ENCODE data around the gene TSPEAR. TPM values are rescaled to one million over a fixed set of nuclear protein-coding genes. Genes with fewer than 3 reads are reported as not detected.
"Not testable (repeated sequence)": the region's sequence is repeated elsewhere in the genome, so short reads cannot be mapped to it uniquely, and the experiment has no call there.

Gene TSPEAR
- total RNA-seq, 2 experiments from 2014 or later: not detected

GRCh38 chr21:44593598-44594405 lies 117.6 kb downstream of the TSPEAR start:
- Mint-ChIP-seq H3K4me3 (no peak overlapping the region), H3K4me1 (ENCODE audit: low read depth) (no peaks in the 10 kb centered on the region), H3K36me3 (ENCODE audit: low read depth) (no peaks in the 10 kb centered on the region), H3K27ac (peak overlapping the region; percentile 4), H3K27me3 (ENCODE audit: low read depth) (no peaks in the 10 kb centered on the region), H3K9me3 (peaks cover 4% of the 10 kb centered on the region)
- CTCF ChIA-PET: no interaction called here
- no peak for DNase-seq
- intact Hi-C loops (cut with micrococcal nuclease): no loop called here

- intact Hi-C loops (cut with micrococcal nuclease): loop anchor here (1.0 kb wide), 1 partner anchor 19 kb away; the partner anchor contains the start of gene KRTAP10-4
- CTCF ChIA-PET: no interaction called here
- Mint-ChIP-seq H3K4me1 (ENCODE audit: low read depth) (no peaks in the 10 kb centered on the region), H3K27ac (no peak within 1 kb of the TSS), H3K36me3 (ENCODE audit: low read depth) (no peaks in the 10 kb centered on the region), H3K27me3 (ENCODE audit: low read depth) (no peaks in the 10 kb centered on the region), H3K9me3 (no peaks in the 10 kb centered on the region), H3K4me3 (no peak within 1 kb of the TSS)
- DNase-seq: no peak
Measured at GRCh38 chr21:44592446-44593311, 118.7 kb downstream of the TSPEAR start, which contains the start of gene KRTAP10-6. Gene KRTAP10-6 (minus strand): TSS chr21:44592505. CDS start chr21:44592484, 21 bp downstream.

GRCh38 chr21:44591801-44592130 lies 119.6 kb downstream of the TSPEAR start:
- H3K4me1 Mint-ChIP-seq (ENCODE audit: low read depth); H3K4me3 Mint-ChIP-seq; H3K36me3 Mint-ChIP-seq (ENCODE audit: low read depth); H3K27me3 Mint-ChIP-seq (ENCODE audit: low read depth); DNase-seq; CTCF ChIA-PET; H3K27ac Mint-ChIP-seq; H3K9me3 Mint-ChIP-seq: not testable (repeated sequence)
- intact Hi-C loops (cut with micrococcal nuclease): loop anchor here (1.0 kb wide), 1 partner anchor 18 kb away; the partner anchor contains the start of gene KRTAP10-4

GRCh38 chr21:44590897-44591800 lies 120.2 kb downstream of the TSPEAR start:
- H3K27me3 Mint-ChIP-seq (ENCODE audit: low read depth); H3K9me3 Mint-ChIP-seq; H3K4me3 Mint-ChIP-seq; intact Hi-C loops (cut with micrococcal nuclease); CTCF ChIA-PET; DNase-seq; H3K4me1 Mint-ChIP-seq (ENCODE audit: low read depth); H3K27ac Mint-ChIP-seq; H3K36me3 Mint-ChIP-seq (ENCODE audit: low read depth): not testable (repeated sequence)

GRCh38 chr21:44590311-44590721 lies 121.1 kb downstream of the TSPEAR start:
- Mint-ChIP-seq H3K27ac (no peak overlapping the region), H3K27me3 (ENCODE audit: low read depth) (no peaks in the 10 kb centered on the region), H3K36me3 (ENCODE audit: low read depth) (no peaks in the 10 kb centered on the region), H3K9me3 (no peaks in the 10 kb centered on the region), H3K4me1 (ENCODE audit: low read depth) (no peaks in the 10 kb centered on the region), H3K4me3 (no peak overlapping the region)
- CTCF ChIA-PET: no interaction called here
- intact Hi-C loops (cut with micrococcal nuclease): no loop called here
- no peak for DNase-seq

- no peaks in the 10 kb centered on the region for H3K36me3 Mint-ChIP-seq (ENCODE audit: low read depth)
- no peaks in the 10 kb centered on the region for H3K9me3 Mint-ChIP-seq
- H3K4me1 Mint-ChIP-seq (ENCODE audit: low read depth): no peaks in the 10 kb centered on the region
- intact Hi-C loops (cut with micrococcal nuclease): no loop called here
- no peak for DNase-seq
- no peak overlapping the region for H3K27ac Mint-ChIP-seq
- H3K27me3 Mint-ChIP-seq (ENCODE audit: low read depth): no peaks in the 10 kb centered on the region
- no peak overlapping the region for H3K4me3 Mint-ChIP-seq
- CTCF ChIA-PET: no interaction called here
Measured at GRCh38 chr21:44589586-44590305, 121.6 kb downstream of the TSPEAR start.

GRCh38 chr21:44589094-44589493 lies 122.3 kb downstream of the TSPEAR start:
- H3K9me3 Mint-ChIP-seq: no peaks in the 10 kb centered on the region
- DNase-seq: no peak
- H3K36me3 Mint-ChIP-seq (ENCODE audit: low read depth): no peaks in the 10 kb centered on the region
- no peaks in the 10 kb centered on the region for H3K4me1 Mint-ChIP-seq (ENCODE audit: low read depth)
- CTCF ChIA-PET: no interaction called here
- intact Hi-C loops (cut with micrococcal nuclease): no loop called here
- H3K27me3 Mint-ChIP-seq (ENCODE audit: low read depth): no peaks in the 10 kb centered on the region
- H3K4me3 Mint-ChIP-seq: no peak overlapping the region
- no peak overlapping the region for H3K27ac Mint-ChIP-seq

- Mint-ChIP-seq H3K27ac (no peak overlapping the region), H3K4me3 (no peak overlapping the region), H3K27me3 (ENCODE audit: low read depth) (no peaks in the 10 kb centered on the region), H3K36me3 (ENCODE audit: low read depth) (no peaks in the 10 kb centered on the region), H3K9me3 (peaks cover 10% of the 10 kb centered on the region), H3K4me1 (ENCODE audit: low read depth) (peaks cover 10% of the 10 kb centered on the region)
- intact Hi-C loops (cut with micrococcal nuclease): no loop called here
- no peak for DNase-seq
- CTCF ChIA-PET: interaction anchor here (0.6 kb wide), 1 partner anchor 33 kb away, joined by 3 read pairs; no protein-coding TSS in a partner anchor
Measured at GRCh38 chr21:44585892-44586291, 125.5 kb downstream of the TSPEAR start.

- no peak overlapping the region for H3K4me3 Mint-ChIP-seq
- H3K4me1 Mint-ChIP-seq (ENCODE audit: low read depth): peaks cover 10% of the 10 kb centered on the region
- peaks cover 1% of the 10 kb centered on the region for H3K36me3 Mint-ChIP-seq (ENCODE audit: low read depth)
- CTCF ChIA-PET: interaction anchor here (1.1 to 1.5 kb wide), 3 partner anchors 36 to 223 kb away, joined by 3 to 4 read pairs (median 3); no protein-coding TSS in a partner anchor
- no peaks in the 10 kb centered on the region for H3K27me3 Mint-ChIP-seq (ENCODE audit: low read depth)
- intact Hi-C loops (cut with micrococcal nuclease): no loop called here
- H3K9me3 Mint-ChIP-seq: peaks cover 16% of the 10 kb centered on the region
- peak; percentile 70 for DNase-seq
- H3K27ac Mint-ChIP-seq: no peak overlapping the region
Measured at GRCh38 chr21:44583800-44584147, 127.6 kb downstream of the TSPEAR start.

GRCh38 chr21:44583089-44583799 lies 128.1 kb downstream of the TSPEAR start:
- no peak overlapping the region for H3K27ac Mint-ChIP-seq
- no peak overlapping the region for H3K4me3 Mint-ChIP-seq
- intact Hi-C loops (cut with micrococcal nuclease): no loop called here
- CTCF ChIA-PET: interaction anchor here (1.1 to 1.5 kb wide), 3 partner anchors 36 to 224 kb away, joined by 3 to 4 read pairs (median 3); no protein-coding TSS in a partner anchor
- DNase-seq: no peak
- H3K9me3 Mint-ChIP-seq: peaks cover 16% of the 10 kb centered on the region
- H3K4me1 Mint-ChIP-seq (ENCODE audit: low read depth): peaks cover 10% of the 10 kb centered on the region
- H3K36me3 Mint-ChIP-seq (ENCODE audit: low read depth): peaks cover 1% of the 10 kb centered on the region
- H3K27me3 Mint-ChIP-seq (ENCODE audit: low read depth): no peaks in the 10 kb centered on the region

GRCh38 chr21:44582055-44582454 lies 129.3 kb downstream of the TSPEAR start:
- H3K27me3 Mint-ChIP-seq (ENCODE audit: low read depth): no peaks in the 10 kb centered on the region
- no peak overlapping the region for H3K4me3 Mint-ChIP-seq
- DNase-seq: no peak
- intact Hi-C loops (cut with micrococcal nuclease): no loop called here
- H3K27ac Mint-ChIP-seq: no peak overlapping the region
- peaks cover 1% of the 10 kb centered on the region for H3K36me3 Mint-ChIP-seq (ENCODE audit: low read depth)
- H3K9me3 Mint-ChIP-seq: peaks cover 27% of the 10 kb centered on the region
- CTCF ChIA-PET: no interaction called here
- H3K4me1 Mint-ChIP-seq (ENCODE audit: low read depth): peaks cover 10% of the 10 kb centered on the region

Measured in activated naive CD4-positive, alpha-beta T cell treated with anti-CD3 and anti-CD28 coated beads for 36 hours (primary cell).